Breast epithelium (tissue), 4 donors: Measurements from ENCODE around the gene MFSD6L. TPM values are rescaled to one million over a fixed set of nuclear protein-coding genes. Genes with fewer than 3 reads are reported as not detected.

ENCODE experiments used
- DNase-seq, 2 donors: peaks; one replicate each; pipeline ENCODE4 v3.0.0-alpha.2; 2019; ENCODE audit warnings: low spot score in 2 of 2
- H3K27ac ChIP-seq, 2 donors: fragments of 200-600 bp; sonication (generic) in 1 of 2; one replicate each; pipeline ENCODE4 v1.5.1; 2016 to 2019; ENCODE audit warnings: mild to moderate bottlenecking in 1 of 2
- H3K27me3 ChIP-seq, 2 donors: fragments of 200-600 bp; sonication (generic) in 1 of 2; one replicate each; pipeline versions ENCODE4 v1.5.1 to v1.6.0; 2017 to 2019; ENCODE audit warnings: control low read depth in 1 of 2, mild to moderate bottlenecking in 1 of 2
- H3K36me3 ChIP-seq: fragments of 200-600 bp; one replicate; pipeline ENCODE4 v1.5.1; 2019
- H3K4me1 ChIP-seq, 2 donors: fragments of 200-600 bp; sonication (generic); one replicate each; pipeline ENCODE4 v1.5.1; 2016 to 2019; ENCODE audit warnings: control low read depth in 1 of 2
- H3K4me3 ChIP-seq, 3 donors: fragments of 200-600 bp; sonication (generic); 1 replicate in 2 of 3; 2 replicates in 1 of 3; pipeline ENCODE4 v1.5.1; 2016 to 2019; ENCODE audit warnings: mild to moderate bottlenecking in 3 of 3, moderate library complexity in 2 of 3
- H3K9me3 ChIP-seq, 2 donors: fragments of 200-600 bp; sonication (generic) in 1 of 2; one replicate each; pipeline ENCODE4 v1.5.1; 2016 to 2019; ENCODE audit warnings: control low read depth in 1 of 2
- CTCF ChIP-seq, 3 donors: fragments of 450-650 bp; IDR thresholded peaks; one replicate each; pipeline ENCODE4 v1.5.1; 2016 to 2017; ENCODE audit warnings: antibody characterized with exemption in 3 of 3, mild to moderate bottlenecking in 3 of 3, moderate library complexity in 3 of 3
- POLR2A ChIP-seq: fragments of 450-650 bp; IDR thresholded peaks from one replicate; pipeline ENCODE4 v1.6.1; 2016; ENCODE audit warnings: antibody characterized with exemption, mild to moderate bottlenecking, moderate library complexity
- POLR2AphosphoS5 ChIP-seq, 3 donors: sonication (generic); formaldehyde crosslinking; IDR thresholded peaks; one replicate each; pipeline ENCODE4 v1.6.1; 2017; ENCODE audit warnings: antibody characterized with exemption in 3 of 3
- intact Hi-C: fragments of 100-400 bp; cut with DNase I; formaldehyde crosslinking; loops from one replicate; pipeline ENCODE4 v1.15.1; 2023; ENCODE audit warnings: low total_unique reads
- total RNA-seq, 3 donors: library from RNA; depleted of rRNA; stranded (reverse); fragments of >200 nt; gene quantifications; one replicate each; pipeline ENCODE4 v1.1.0, GENCODE V29; 2016

Gene MFSD6L
- total RNA-seq, 3 donors from 2014 or later: 0.48 to 0.98 (median 0.59) TPM

GRCh38 chr17:8841844-8842243 lies 42.7 kb upstream of the MFSD6L start:
- H3K36me3 ChIP-seq: no peaks in the 10 kb centered on the region
- H3K4me1 ChIP-seq: no peaks in the 10 kb centered on the region
- H3K4me3 ChIP-seq: no peak overlapping the region
- H3K9me3 ChIP-seq: no peaks in the 10 kb centered on the region
- TF ChIP-seq POLR2A (no peak), POLR2AphosphoS5 (IDR thresholded peaks at IDR 0.05) (no peak), CTCF (IDR thresholded peaks at IDR 0.05) (no peak)
- H3K27me3 ChIP-seq: no peaks in the 10 kb centered on the region
- no peak for DNase-seq
- intact Hi-C loops: no loop called here
- H3K27ac ChIP-seq: no peak overlapping the region

- Histone ChIP-seq H3K9me3 (no peaks in the 10 kb centered on the region), H3K4me3 (no peak overlapping the region), H3K36me3 (no peaks in the 10 kb centered on the region), H3K27me3 (no peaks in the 10 kb centered on the region), H3K27ac (no peak overlapping the region), H3K4me1 (no peaks in the 10 kb centered on the region)
- DNase-seq: no peak
- TF ChIP-seq POLR2AphosphoS5 (IDR thresholded peaks at IDR 0.05) (no peak), POLR2A (no peak), CTCF (IDR thresholded peaks at IDR 0.05) (no peak)
- intact Hi-C loops: no loop called here
Measured at GRCh38 chr17:8839410-8839935, 40.3 kb upstream of the MFSD6L start.

- Histone ChIP-seq H3K36me3 (no peaks in the 10 kb centered on the region), H3K4me3 (no peak overlapping the region), H3K27ac (no peak overlapping the region), H3K4me1 (no peaks in the 10 kb centered on the region), H3K27me3 (no peaks in the 10 kb centered on the region), H3K9me3 (no peaks in the 10 kb centered on the region)
- TF ChIP-seq CTCF (IDR thresholded peaks at IDR 0.05) (no peak), POLR2AphosphoS5 (IDR thresholded peaks at IDR 0.05) (no peak), POLR2A (no peak)
- DNase-seq: no peak
- intact Hi-C loops: no loop called here
Measured at GRCh38 chr17:8838551-8839095, 39.5 kb upstream of the MFSD6L start.

GRCh38 chr17:8837563-8838075 lies 38.5 kb upstream of the MFSD6L start:
- TF ChIP-seq POLR2AphosphoS5 (IDR thresholded peaks at IDR 0.05) (no peak), CTCF (IDR thresholded peaks at IDR 0.05) (no peak), POLR2A (no peak)
- peaks cover 0 to 3% of the 10 kb centered on the region in 2 donors for H3K27me3 ChIP-seq
- H3K9me3 ChIP-seq: no peaks in the 10 kb centered on the region
- no peak for DNase-seq
- H3K27ac ChIP-seq: no peak overlapping the region
- H3K4me1 ChIP-seq: no peaks in the 10 kb centered on the region
- intact Hi-C loops: no loop called here
- no peaks in the 10 kb centered on the region for H3K36me3 ChIP-seq
- H3K4me3 ChIP-seq: no peak overlapping the region

GRCh38 chr17:8836821-8837562 lies 37.8 kb upstream of the MFSD6L start:
- no peak for DNase-seq
- Histone ChIP-seq H3K27me3 (peaks cover 0 to 3% of the 10 kb centered on the region in 2 donors), H3K4me1 (no peaks in the 10 kb centered on the region), H3K36me3 (no peaks in the 10 kb centered on the region), H3K9me3 (no peaks in the 10 kb centered on the region), H3K27ac (no peak overlapping the region), H3K4me3 (no peak overlapping the region)
- intact Hi-C loops: no loop called here
- TF ChIP-seq CTCF (IDR thresholded peaks at IDR 0.05) (no peak), POLR2AphosphoS5 (IDR thresholded peaks at IDR 0.05) (no peak), POLR2A (no peak)
